Measurements from ENCODE around the gene CTSC. TPM values are rescaled to one million over a fixed set of nuclear protein-coding genes. Genes with fewer than 3 reads are reported as not detected.

CTSC gene
- total RNA-seq, 1 donor from 2014 or later: 4.8 TPM

DNA sequence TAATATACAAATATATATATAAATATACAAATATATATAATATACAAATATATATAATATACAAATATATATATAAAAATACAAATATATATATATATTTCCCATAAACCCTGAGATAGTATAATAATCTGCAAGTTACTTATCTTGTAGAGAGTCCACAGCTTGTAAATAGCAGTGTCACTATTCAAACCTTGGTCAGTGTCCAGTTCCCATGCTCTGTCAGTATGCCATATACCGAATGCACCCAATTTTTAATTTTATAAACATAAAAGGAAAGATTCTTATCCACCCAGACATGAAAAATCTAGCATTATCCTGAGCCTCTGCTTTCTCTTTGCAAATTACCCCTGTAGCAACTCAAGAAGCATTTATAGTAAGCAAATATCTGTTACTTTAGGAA is 21.6 kb upstream of the CTSC start:
- peaks cover 7% of the 10 kb centered on the region for H3K27me3 Mint-ChIP-seq (ENCODE audit: low read depth)
- peaks cover 15% of the 10 kb centered on the region for H3K4me1 Mint-ChIP-seq (ENCODE audit: low read depth)
- H3K36me3 Mint-ChIP-seq (ENCODE audit: low read depth): no peaks in the 10 kb centered on the region
- no peak overlapping the region for H3K27ac Mint-ChIP-seq (ENCODE audit: unreplicated experiment)
- H3K9me3 Mint-ChIP-seq (ENCODE audit: low read depth): no peaks in the 10 kb centered on the region
- no peak for DNase-seq (ENCODE audit: low spot score)
- TF ChIP-seq, protein P1, sequence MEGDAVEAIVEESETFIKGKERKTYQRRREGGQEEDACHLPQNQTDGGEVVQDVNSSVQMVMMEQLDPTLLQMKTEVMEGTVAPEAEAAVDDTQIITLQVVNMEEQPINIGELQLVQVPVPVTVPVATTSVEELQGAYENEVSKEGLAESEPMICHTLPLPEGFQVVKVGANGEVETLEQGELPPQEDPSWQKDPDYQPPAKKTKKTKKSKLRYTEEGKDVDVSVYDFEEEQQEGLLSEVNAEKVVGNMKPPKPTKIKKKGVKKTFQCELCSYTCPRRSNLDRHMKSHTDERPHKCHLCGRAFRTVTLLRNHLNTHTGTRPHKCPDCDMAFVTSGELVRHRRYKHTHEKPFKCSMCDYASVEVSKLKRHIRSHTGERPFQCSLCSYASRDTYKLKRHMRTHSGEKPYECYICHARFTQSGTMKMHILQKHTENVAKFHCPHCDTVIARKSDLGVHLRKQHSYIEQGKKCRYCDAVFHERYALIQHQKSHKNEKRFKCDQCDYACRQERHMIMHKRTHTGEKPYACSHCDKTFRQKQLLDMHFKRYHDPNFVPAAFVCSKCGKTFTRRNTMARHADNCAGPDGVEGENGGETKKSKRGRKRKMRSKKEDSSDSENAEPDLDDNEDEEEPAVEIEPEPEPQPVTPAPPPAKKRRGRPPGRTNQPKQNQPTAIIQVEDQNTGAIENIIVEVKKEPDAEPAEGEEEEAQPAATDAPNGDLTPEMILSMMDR (IDR thresholded peaks at IDR 0.05): no peak
- H3K4me3 Mint-ChIP-seq (ENCODE audit: unreplicated experiment): no peak overlapping the region

DNA sequence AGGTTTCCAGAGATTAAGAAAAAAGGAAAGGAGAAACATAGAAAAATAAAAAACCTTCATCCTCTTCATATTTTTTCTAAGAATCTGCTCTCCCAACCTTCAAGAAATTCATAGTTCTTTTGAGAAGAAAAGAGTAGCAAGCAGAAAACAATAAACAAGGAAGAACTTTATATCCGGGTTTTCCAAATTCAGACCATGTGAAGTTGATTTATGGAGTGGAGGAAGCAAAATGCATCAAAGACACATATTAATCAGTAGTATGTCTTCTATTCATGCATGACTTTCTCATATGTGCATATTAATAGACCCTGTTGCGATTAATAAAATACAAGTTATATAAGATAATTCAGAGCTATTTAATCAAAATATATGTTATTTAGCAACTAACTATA is 20.5 kb upstream of the CTSC start:
- Mint-ChIP-seq H3K36me3 (ENCODE audit: low read depth) (no peaks in the 10 kb centered on the region), H3K27me3 (ENCODE audit: low read depth) (peaks cover 10% of the 10 kb centered on the region), H3K9me3 (ENCODE audit: low read depth) (no peaks in the 10 kb centered on the region), H3K4me3 (ENCODE audit: unreplicated experiment) (no peak overlapping the region), H3K4me1 (ENCODE audit: low read depth) (peaks cover 15% of the 10 kb centered on the region), H3K27ac (ENCODE audit: unreplicated experiment) (no peak overlapping the region)
- no peak for DNase-seq (ENCODE audit: low spot score)
- TF ChIP-seq, protein P1 (IDR thresholded peaks at IDR 0.05): no peak

- TF ChIP-seq, protein P1 (IDR thresholded peaks at IDR 0.05): no peak
- peak overlapping the region; percentile 9 for H3K27ac Mint-ChIP-seq (ENCODE audit: unreplicated experiment)
- no peaks in the 10 kb centered on the region for H3K9me3 Mint-ChIP-seq (ENCODE audit: low read depth)
- DNase-seq (ENCODE audit: low spot score): no peak
- H3K36me3 Mint-ChIP-seq (ENCODE audit: low read depth): no peaks in the 10 kb centered on the region
- peaks cover 10% of the 10 kb centered on the region for H3K27me3 Mint-ChIP-seq (ENCODE audit: low read depth)
- H3K4me1 Mint-ChIP-seq (ENCODE audit: low read depth): peaks cover 15% of the 10 kb centered on the region
- no peak overlapping the region for H3K4me3 Mint-ChIP-seq (ENCODE audit: unreplicated experiment)
Measured at GRCh38 chr11:88357323-88358039, 19.9 kb upstream of the CTSC start.

- Mint-ChIP-seq H3K27me3 (ENCODE audit: low read depth) (peaks cover 10% of the 10 kb centered on the region), H3K27ac (ENCODE audit: unreplicated experiment) (no peak overlapping the region), H3K36me3 (ENCODE audit: low read depth) (no peaks in the 10 kb centered on the region), H3K4me1 (ENCODE audit: low read depth) (peaks cover 15% of the 10 kb centered on the region), H3K9me3 (ENCODE audit: low read depth) (no peaks in the 10 kb centered on the region), H3K4me3 (ENCODE audit: unreplicated experiment) (no peak overlapping the region)
- DNase-seq (ENCODE audit: low spot score): no peak
- TF ChIP-seq, protein P1 (IDR thresholded peaks at IDR 0.05): no peak
Measured at GRCh38 chr11:88355887-88356286, 18.4 kb upstream of the CTSC start.

- Mint-ChIP-seq H3K4me3 (ENCODE audit: unreplicated experiment) (no peak overlapping the region), H3K36me3 (ENCODE audit: low read depth) (no peaks in the 10 kb centered on the region), H3K27ac (ENCODE audit: unreplicated experiment) (no peak overlapping the region), H3K4me1 (ENCODE audit: low read depth) (peaks cover 15% of the 10 kb centered on the region), H3K9me3 (ENCODE audit: low read depth) (no peaks in the 10 kb centered on the region), H3K27me3 (ENCODE audit: low read depth) (peaks cover 10% of the 10 kb centered on the region)
- TF ChIP-seq, protein P1 (IDR thresholded peaks at IDR 0.05): no peak
- no peak for DNase-seq (ENCODE audit: low spot score)
Measured at GRCh38 chr11:88354912-88355311, 17.4 kb upstream of the CTSC start.

Measured in chondrocyte (in vitro differentiated cells).